Activated CD8-positive, alpha-beta memory T cell treated with anti-CD3 and anti-CD28 coated beads for 36 hours (primary cell): ENCODE measurements around the gene FOXK2. TPM values are rescaled to one million over a fixed set of nuclear protein-coding genes. Genes with fewer than 3 reads are reported as not detected.
"Not testable (repeated sequence)": the region's sequence is repeated elsewhere in the genome, so short reads cannot be mapped to it uniquely, and the experiment has no call there.

Experiments used
- CTCF ChIA-PET: fragments of 350-600 bp; sonication (Branson Sonifier 250); formaldehyde crosslinking; loops from one replicate; lab custom pipeline; 2021; ENCODE audit warnings: antibody characterized with exemption; lab: Charles Lee
- POLR2A ChIA-PET: fragments of 350-600 bp; sonication (Branson Sonifier 250); formaldehyde crosslinking; loops from one replicate; lab custom pipeline; 2021; ENCODE audit warnings: antibody characterized with exemption; lab: Charles Lee
- total RNA-seq, 2 experiments: library from RNA; stranded (reverse); gene quantifications; one replicate each; pipeline ENCODE4 v1.2.3, GENCODE V29; 2021

FOXK2 gene
- total RNA-seq, 2 experiments from 2014 or later, result 73.1 to 74.9 TPM

- ChIA-PET POLR2A (interaction anchor here (0.5 to 1.0 kb wide), 2 partner anchors 33 to 49 kb away, joined by 3 to 4 read pairs; partner anchors contain the start of gene FOXK2), CTCF (interaction anchor here (0.6 to 0.9 kb wide), 4 partner anchors 8 to 64 kb away, joined by 3 read pairs; no protein-coding TSS in a partner anchor)
Measured at GRCh38 chr17:82551779-82552457, 32.4 kb downstream of the FOXK2 start.

GRCh38 chr17:82552580-82552979, 33.0 kb downstream of the FOXK2 start:
- ChIA-PET CTCF (interaction anchor here (1.5 kb wide), 1 partner anchor 202 kb away, joined by 4 read pairs; no protein-coding TSS in a partner anchor), POLR2A (no interaction called here)

DNA sequence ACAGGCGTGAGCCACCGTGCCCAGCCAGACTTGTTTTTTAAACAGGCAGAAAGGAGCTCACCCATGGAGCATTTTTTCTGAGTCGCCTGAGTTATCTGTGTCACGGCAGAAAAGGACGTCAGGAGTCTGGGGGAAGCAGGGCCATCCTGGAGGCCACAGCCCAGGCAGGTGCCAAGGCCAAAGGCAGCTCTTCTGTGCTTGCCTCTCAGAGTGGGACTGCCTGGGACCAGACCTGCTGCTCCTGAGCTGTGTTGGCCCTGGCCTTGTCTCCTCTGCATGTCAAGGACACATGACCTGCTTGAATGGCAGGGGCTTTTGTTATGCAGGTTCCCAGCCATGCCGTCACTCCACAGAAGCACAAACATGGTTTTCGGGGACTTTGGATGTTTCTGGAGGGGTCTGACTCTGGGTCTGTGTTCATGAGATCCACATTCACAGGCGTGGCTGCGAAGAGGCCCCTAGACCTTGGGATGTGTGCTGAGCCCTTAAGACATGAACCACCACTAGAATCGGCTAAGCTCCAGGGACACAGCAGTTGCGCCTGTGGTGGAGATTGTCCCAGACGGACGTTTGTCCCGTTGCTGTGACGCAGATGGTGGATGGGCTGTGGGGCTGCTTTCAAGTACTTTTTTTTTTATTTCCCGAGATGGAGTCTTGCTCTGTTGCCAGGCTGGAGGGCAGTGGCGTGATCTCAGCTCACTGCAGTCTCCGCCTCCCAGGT, 33.8 kb downstream of the FOXK2 start:
- POLR2A ChIA-PET, result no interaction called here
- CTCF ChIA-PET, result interaction anchor here (0.9 to 2.4 kb wide), 6 partner anchors 15 to 202 kb away, joined by 3 to 8 read pairs (median 4); no protein-coding TSS in a partner anchor

DNA sequence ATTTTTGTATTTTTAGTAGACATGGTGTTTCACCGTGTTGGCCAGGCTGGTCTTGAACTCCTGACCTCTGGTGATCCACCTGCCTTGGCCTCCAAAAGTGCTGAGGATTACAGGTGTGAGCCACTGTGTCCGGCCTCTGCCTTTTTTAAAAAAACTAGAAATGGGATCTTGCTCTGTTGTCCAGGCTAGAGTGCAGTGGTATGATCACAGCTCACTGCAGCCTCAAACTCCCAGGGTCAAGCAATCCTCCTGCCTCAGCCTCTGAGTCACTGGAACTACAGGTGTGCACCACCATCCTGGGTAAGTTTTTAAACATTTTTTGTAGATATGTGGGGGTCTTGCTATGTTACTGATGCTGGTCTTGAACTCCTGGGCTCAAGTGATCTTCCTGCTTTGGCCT, 38.0 kb downstream of the FOXK2 start:
- CTCF ChIA-PET, POLR2A ChIA-PET: not testable (repeated sequence)

- CTCF ChIA-PET, result interaction anchor here (0.7 to 0.9 kb wide), 2 partner anchors 8 to 119 kb away, joined by 3 read pairs; no protein-coding TSS in a partner anchor
- POLR2A ChIA-PET, result interaction anchor here (0.7 kb wide), 1 partner anchor 574 kb away, joined by 5 read pairs; no protein-coding TSS in a partner anchor
Measured at GRCh38 chr17:82559566-82560251, 40.2 kb downstream of the FOXK2 start.

DNA sequence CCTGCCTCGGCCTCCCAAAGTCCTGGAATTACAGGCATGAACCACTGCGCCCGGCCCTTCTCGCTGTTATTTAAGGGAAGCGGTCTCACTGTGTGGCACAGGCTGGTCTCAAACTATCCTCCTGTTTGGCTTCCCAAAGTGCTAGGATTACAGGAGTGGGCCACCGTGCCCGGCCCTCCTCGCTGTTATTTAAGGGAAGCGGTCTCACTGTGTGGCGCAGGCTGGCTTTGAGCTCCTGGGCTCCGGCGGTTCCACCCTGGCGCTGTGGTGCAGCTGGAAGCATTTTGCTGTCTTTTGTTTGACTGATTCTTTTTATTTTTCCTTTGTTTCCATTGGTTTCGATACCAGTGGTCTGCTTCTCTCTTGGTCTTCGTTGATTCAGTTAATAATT, 40.7 kb downstream of the FOXK2 start:
- ChIA-PET CTCF (interaction anchor here (0.7 to 0.9 kb wide), 2 partner anchors 9 to 118 kb away, joined by 3 read pairs; no protein-coding TSS in a partner anchor), POLR2A (interaction anchor here (0.7 kb wide), 1 partner anchor 575 kb away, joined by 5 read pairs; no protein-coding TSS in a partner anchor)

DNA sequence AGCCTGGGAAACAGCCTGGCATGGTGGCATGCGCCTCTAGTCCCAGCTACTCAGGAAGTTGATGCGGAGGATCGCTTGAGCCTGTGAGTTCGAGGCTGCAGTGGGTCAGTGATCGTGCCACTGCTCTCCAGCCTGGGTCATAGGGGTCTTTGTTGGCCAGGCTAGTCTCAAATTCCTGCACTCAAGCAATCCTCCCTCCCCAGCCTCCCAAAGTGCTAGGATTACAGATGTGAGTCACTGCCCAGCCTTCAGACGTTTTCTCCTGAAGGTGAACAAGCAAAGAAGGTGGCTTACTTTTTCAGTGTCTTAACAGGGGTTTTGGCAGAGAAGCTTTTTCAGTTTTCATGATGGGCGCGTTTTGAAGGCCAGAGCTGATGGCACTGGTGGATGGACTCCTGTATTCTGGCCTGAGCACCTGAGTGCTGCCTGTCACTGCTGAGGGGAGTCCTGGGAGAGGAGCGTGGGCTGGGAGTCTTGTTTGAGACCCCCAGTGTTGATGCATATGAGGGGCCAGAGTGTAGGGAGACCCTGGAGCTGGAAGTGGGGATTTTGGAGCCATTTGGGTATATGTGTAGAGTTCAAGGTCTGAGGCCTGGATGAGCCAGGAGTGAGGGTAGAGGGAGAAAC, 41.4 kb downstream of the FOXK2 start:
- CTCF ChIA-PET, result interaction anchor here (0.7 to 0.9 kb wide), 2 partner anchors 9 to 11 kb away, joined by 3 to 4 read pairs; no protein-coding TSS in a partner anchor
- POLR2A ChIA-PET, result no interaction called here

- ChIA-PET POLR2A (no interaction called here), CTCF (interaction anchor here (0.7 kb wide), 1 partner anchor 12 kb away, joined by 4 read pairs; no protein-coding TSS in a partner anchor)
Measured at GRCh38 chr17:82561429-82562035, 42.0 kb downstream of the FOXK2 start.

GRCh38 chr17:82562718-82563220, 43.2 kb downstream of the FOXK2 start:
- CTCF ChIA-PET, result not testable (repeated sequence)

GRCh38 chr17:82563318-82563717, 43.8 kb downstream of the FOXK2 start:
- ChIA-PET POLR2A (no interaction called here), CTCF (no interaction called here)

More at GRCh38 chr17:82562718-82563220, 43.2 kb downstream of the FOXK2 start:
- POLR2A ChIA-PET, result not testable (repeated sequence)

DNA sequence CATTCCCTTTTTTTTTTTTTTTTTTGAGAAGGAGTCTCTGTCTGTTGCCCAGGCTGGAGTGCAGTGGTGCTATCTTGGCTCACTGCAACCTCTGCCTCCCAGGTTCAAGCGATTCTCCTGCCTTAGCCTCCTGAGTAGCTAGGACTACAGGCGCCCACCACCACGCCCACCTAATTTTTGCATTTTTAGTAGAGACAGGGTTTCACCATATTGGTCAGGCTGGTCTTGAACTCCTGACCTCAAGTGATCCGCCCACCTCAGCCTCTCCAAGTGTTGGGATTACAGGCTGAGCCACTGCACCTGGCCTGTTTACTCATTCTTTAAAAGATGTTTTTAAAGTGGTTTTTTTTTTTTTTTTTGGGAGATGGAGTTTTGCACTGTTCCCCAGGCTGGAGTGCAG, 44.2 kb downstream of the FOXK2 start:
- POLR2A ChIA-PET, result interaction anchor here (0.7 kb wide), 1 partner anchor 29 kb away, joined by 5 read pairs; no protein-coding TSS in a partner anchor
- CTCF ChIA-PET, result not testable (repeated sequence)

DNA sequence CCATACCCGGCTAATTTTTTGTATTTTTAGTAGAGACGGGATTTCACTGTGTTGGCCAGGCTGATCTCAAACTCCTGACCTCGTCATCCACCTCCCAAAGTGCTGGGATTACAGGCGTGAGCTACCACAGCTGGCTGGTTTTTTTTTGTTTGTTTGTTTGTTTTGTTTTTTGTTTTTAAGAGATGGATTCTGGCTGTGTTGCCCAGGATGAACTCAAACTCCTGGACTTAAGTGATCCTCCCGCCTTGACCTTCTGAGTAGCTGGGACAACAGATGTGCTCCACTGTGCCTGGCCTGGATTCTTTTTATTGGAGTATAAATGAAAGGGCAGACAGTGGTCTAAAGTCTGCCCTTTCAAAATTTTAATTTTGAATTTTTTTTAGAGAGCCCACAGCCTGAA, 44.7 kb downstream of the FOXK2 start:
- ChIA-PET POLR2A (interaction anchor here (0.7 kb wide), 1 partner anchor 30 kb away, joined by 5 read pairs; no protein-coding TSS in a partner anchor), CTCF (no interaction called here)

- ChIA-PET CTCF (no interaction called here), POLR2A (no interaction called here)
Measured at GRCh38 chr17:82565551-82565950, 46.0 kb downstream of the FOXK2 start.

DNA sequence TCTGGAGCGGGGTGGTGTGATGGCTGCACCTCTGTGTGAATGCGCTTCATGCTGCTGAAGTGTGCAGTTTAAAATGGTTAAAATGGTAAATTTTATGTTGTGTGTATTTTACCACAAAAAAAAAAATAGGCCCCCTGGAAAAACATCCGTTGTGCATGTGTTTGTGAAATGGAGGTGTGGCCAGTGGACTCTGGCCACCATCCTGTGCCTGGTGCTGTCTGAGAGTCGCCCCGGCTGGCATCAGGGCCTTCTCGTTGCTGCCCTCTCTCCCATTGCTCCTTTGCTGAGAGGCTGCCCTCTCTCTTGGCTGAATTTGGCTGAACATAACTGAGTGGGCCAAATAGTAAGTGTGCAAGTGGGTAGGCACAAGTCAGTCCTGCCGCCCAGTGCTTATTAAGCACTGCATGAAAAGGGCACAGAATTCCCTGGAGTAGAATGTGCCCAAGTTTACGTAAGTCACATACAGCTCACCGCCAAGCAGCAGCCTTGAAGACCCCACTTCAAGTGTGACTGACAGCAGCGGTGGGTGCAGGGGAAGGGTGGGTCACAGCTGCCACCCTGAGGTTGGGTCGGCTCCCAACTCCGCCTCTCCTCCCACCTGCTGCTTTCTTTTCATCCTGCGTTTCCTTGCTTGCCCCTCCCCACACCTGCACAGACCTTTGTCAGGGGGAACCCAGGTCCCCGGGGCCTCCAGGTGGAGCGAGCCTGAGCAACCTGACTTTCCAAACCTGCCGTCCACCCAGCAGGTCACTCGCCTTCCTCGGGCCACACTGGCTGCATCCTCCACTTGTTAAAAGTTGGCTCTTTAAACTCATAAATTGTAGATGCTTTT, 46.8 kb downstream of the FOXK2 start:
- POLR2A ChIA-PET, result no interaction called here
- CTCF ChIA-PET, result no interaction called here

- ChIA-PET CTCF (no interaction called here), POLR2A (no interaction called here)
Measured at GRCh38 chr17:82567286-82567685, 47.8 kb downstream of the FOXK2 start.

- ChIA-PET POLR2A (no interaction called here), CTCF (interaction anchor here (1.5 kb wide), 1 partner anchor 24 kb away, joined by 4 read pairs; no protein-coding TSS in a partner anchor)
Measured at GRCh38 chr17:82568997-82569393, 49.5 kb downstream of the FOXK2 start.

DNA sequence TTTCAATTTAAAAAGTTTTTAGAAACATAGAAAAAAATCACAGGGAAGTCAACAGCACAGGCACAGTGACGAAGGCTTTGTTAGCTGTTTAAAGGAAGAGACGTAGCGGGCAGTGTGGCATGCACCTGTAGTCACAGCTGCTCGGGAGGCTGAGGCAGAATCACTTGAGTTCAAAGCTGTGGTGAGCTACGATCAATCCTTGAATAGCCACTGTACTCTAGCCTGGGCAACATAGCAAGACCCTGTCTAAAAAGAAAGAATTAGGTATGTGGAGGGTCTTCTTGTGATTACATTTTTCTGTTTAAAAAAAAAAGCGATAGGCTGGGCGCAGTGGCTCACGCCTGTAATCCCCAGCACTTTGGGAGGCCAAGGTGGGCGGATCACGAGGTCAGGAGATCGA, 50.1 kb downstream of the FOXK2 start:
- ChIA-PET CTCF (interaction anchor here (0.8 to 1.5 kb wide), 2 partner anchors 15 to 25 kb away, joined by 3 to 4 read pairs; no protein-coding TSS in a partner anchor), POLR2A (no interaction called here)
